DND-41 (cell line): ENCODE results near the gene KRTAP4-6.

Experiments used
- ATAC-seq: fragments of 200-7000 bp; cut with Tn5 transposase; 3 replicates; pipeline ENCODE4 v1.9.1; 2021; ENCODE audit warnings: low read depth; ENCODE audit not compliant: insufficient read depth
- DNase-seq: peaks from one replicate; pipeline ENCODE4 v3.0.0-alpha.2; 2020
- H2AFZ ChIP-seq: 2 replicates; pipeline ENCODE4 v1.6.0; 2012; ENCODE audit warnings: low read depth, low read length
- H3K27ac ChIP-seq: 2 replicates; pipeline ENCODE4 v1.5.1; 2012; ENCODE audit warnings: low read length, inconsistent platforms
- H3K27me3 ChIP-seq: fragments of 200-600 bp; sonication (generic); 2 replicates; pipeline ENCODE4 v1.6.0; 2012; ENCODE audit warnings: low read length, mild to moderate bottlenecking, inconsistent platforms; ENCODE audit not compliant: insufficient read depth, poor library complexity
- H3K36me3 ChIP-seq: 2 replicates; pipeline ENCODE4 v1.5.1; 2012; ENCODE audit warnings: low read length, inconsistent platforms; ENCODE audit not compliant: insufficient read depth
- H3K4me1 ChIP-seq: 2 replicates; pipeline ENCODE4 v1.5.1; 2012; ENCODE audit warnings: mild to moderate bottlenecking, low read length; ENCODE audit not compliant: insufficient read depth
- H3K4me2 ChIP-seq: 2 replicates; pipeline ENCODE4 v1.6.0; 2012; ENCODE audit warnings: mild to moderate bottlenecking, moderate library complexity, low read length, inconsistent platforms; ENCODE audit not compliant: insufficient read depth
- H3K4me3 ChIP-seq, 2 experiments: fragments of 200-600 bp in 1 of 2; shearing (Covaris generic) in 1 of 2; 2 replicates each; pipeline ENCODE4 v1.5.1; 2012 to 2016; ENCODE audit warnings: inconsistent platforms in 2 of 2, low read length in 2 of 2, mild to moderate bottlenecking in 2 of 2, low read depth in 1 of 2, moderate library complexity in 1 of 2
- H3K79me2 ChIP-seq: 2 replicates; pipeline ENCODE4 v1.6.0; 2012; ENCODE audit warnings: low read length, inconsistent platforms; ENCODE audit not compliant: insufficient read depth
- H3K9ac ChIP-seq: 2 replicates; pipeline ENCODE4 v1.6.0; 2012; ENCODE audit warnings: low read depth, mild to moderate bottlenecking, inconsistent platforms, low read length, moderate library complexity
- H3K9me3 ChIP-seq: 2 replicates; pipeline ENCODE4 v1.5.1; 2012; ENCODE audit warnings: low read length, moderate library complexity, mild to moderate bottlenecking, inconsistent platforms; ENCODE audit not compliant: insufficient read depth, severe bottlenecking
- H4K20me1 ChIP-seq: 2 replicates; pipeline ENCODE4 v1.6.0; 2012; ENCODE audit warnings: low read length; ENCODE audit not compliant: insufficient read depth
- EZH2 ChIP-seq: IDR thresholded peaks from 3 replicates; pipeline ENCODE4 v1.6.1; 2012; ENCODE audit warnings: borderline replicate concordance, low read depth, mild to moderate bottlenecking, moderate library complexity, low read length, inconsistent platforms; ENCODE audit not compliant: severe bottlenecking
- TF ChIP-seq, protein P1 (sequence below): IDR thresholded peaks from 2 replicates; pipeline ENCODE4 v1.5.1; 2012; ENCODE audit warnings: borderline replicate concordance, low read length, moderate library complexity, mild to moderate bottlenecking; ENCODE audit not compliant: poor library complexity, severe bottlenecking; ENCODE audit errors: extremely low read depth

KRTAP4-6 gene

DNA sequence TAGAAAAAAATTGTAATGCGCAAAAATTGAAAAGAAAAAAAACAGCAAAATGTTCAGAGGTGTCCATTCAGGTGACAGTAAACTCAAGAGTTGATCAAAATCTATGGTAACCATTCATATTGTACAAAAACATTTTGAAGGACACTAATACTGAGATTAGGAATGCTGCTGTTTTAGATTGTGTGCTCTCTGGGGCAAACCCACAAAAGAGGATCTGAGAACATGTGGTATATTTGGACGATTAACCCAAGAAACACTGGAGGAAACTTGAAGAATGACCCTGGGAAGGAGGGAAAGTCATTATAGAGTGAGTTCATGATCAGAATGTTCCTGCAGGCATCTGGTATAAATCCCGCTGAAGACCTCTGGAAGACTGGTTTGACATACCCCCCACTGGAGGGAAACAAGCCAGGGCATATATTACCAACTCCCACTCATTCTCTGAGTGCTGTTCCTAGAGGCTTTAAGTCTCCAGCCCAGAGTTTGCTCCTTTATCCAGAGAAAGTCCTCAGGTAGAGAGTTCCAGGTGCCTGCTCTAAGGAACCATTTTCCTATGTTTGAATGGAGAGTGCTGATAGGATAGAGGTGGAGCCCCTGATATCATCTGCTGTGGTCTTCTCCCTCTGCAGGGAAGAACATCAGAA is 36.5 kb upstream of the KRTAP4-6 start:
- Histone ChIP-seq H3K79me2 (no peaks in the 10 kb centered on the region), H4K20me1 (no peaks in the 10 kb centered on the region), H3K27me3 (peaks cover 15% of the 10 kb centered on the region), H3K9ac (no peak overlapping the region), H3K4me1 (no peaks in the 10 kb centered on the region), H3K36me3 (no peaks in the 10 kb centered on the region), H3K9me3 (no peaks in the 10 kb centered on the region), H3K27ac (no peak overlapping the region), H3K4me3 (no peak overlapping the region), H3K4me2 (no peak overlapping the region), H2AFZ (no peak overlapping the region)
- no peak for TF ChIP-seq EZH2
- TF ChIP-seq, protein P1, sequence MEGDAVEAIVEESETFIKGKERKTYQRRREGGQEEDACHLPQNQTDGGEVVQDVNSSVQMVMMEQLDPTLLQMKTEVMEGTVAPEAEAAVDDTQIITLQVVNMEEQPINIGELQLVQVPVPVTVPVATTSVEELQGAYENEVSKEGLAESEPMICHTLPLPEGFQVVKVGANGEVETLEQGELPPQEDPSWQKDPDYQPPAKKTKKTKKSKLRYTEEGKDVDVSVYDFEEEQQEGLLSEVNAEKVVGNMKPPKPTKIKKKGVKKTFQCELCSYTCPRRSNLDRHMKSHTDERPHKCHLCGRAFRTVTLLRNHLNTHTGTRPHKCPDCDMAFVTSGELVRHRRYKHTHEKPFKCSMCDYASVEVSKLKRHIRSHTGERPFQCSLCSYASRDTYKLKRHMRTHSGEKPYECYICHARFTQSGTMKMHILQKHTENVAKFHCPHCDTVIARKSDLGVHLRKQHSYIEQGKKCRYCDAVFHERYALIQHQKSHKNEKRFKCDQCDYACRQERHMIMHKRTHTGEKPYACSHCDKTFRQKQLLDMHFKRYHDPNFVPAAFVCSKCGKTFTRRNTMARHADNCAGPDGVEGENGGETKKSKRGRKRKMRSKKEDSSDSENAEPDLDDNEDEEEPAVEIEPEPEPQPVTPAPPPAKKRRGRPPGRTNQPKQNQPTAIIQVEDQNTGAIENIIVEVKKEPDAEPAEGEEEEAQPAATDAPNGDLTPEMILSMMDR, result no peak
- DNase-seq, result no peak
- ATAC-seq, result no peak

DNA sequence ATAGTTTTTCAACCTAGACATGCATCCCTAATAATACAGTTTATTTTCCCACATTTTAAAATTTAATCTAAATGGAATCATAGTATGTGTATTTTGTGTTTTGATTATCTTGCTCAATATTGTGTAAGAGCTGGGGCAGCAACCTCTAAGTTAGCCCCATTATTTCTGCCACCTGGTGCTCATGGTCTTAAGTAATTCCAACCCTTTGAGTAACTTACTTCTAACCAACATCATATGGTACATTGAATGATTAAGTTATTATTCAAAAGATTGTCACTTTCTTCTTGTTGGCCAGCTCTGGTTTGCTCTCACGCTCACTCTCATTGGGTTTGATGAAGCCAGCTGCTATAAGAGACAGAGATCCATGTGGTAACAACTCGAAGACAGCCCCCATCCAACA is 31.5 kb upstream of the KRTAP4-6 start:
- Histone ChIP-seq H3K36me3 (no peaks in the 10 kb centered on the region), H3K27ac (no peak overlapping the region), H2AFZ (no peak overlapping the region), H3K4me3 (no peak overlapping the region), H3K4me1 (no peaks in the 10 kb centered on the region), H3K9ac (no peak overlapping the region), H3K79me2 (no peaks in the 10 kb centered on the region), H4K20me1 (no peaks in the 10 kb centered on the region), H3K4me2 (no peak overlapping the region), H3K9me3 (no peaks in the 10 kb centered on the region), H3K27me3 (no peaks in the 10 kb centered on the region)
- ATAC-seq, result no peak
- TF ChIP-seq, protein P1, result no peak
- no peak for TF ChIP-seq EZH2
- DNase-seq, result no peak

DNA sequence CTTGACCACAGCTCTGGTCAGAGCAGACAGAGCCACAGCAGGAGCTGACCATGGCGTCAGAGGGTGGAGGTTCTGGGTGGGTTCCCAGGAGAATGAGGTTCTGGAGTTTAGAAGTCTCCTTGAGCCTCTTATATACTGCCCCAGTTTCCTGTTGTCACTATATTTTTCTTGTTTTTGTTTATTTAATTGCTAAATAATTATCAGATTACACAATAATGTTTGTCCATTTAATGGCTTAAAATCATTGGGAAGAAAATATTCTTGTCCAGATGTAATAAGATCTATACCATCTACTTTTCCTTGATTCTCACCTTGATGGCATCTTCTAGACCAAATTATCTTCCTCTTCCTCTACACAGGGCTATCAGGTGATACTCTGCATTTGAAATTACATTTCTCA is 27.8 kb upstream of the KRTAP4-6 start, which contains the start of gene KRTAP4-3:
Gene KRTAP4-3 (minus strand): TSS at position 101 of the 400 bp plus-strand sequence. CDS start 49 bp downstream, at position 52.
- ATAC-seq, result no peak
- Histone ChIP-seq H4K20me1 (no peaks in the 10 kb centered on the region), H3K9me3 (no peaks in the 10 kb centered on the region), H3K4me1 (no peaks in the 10 kb centered on the region), H3K4me2 (no peak within 1 kb of the TSS), H3K4me3 (no peak within 1 kb of the TSS), H3K36me3 (no peaks in the 10 kb centered on the region), H3K9ac (no peak within 1 kb of the TSS), H2AFZ (no peak within 1 kb of the TSS), H3K27me3 (no peaks in the 10 kb centered on the region), H3K27ac (no peak within 1 kb of the TSS), H3K79me2 (no peaks in the 10 kb centered on the region)
- TF ChIP-seq EZH2, result no peak
- TF ChIP-seq, protein P1, result no peak
- no peak for DNase-seq

DNA sequence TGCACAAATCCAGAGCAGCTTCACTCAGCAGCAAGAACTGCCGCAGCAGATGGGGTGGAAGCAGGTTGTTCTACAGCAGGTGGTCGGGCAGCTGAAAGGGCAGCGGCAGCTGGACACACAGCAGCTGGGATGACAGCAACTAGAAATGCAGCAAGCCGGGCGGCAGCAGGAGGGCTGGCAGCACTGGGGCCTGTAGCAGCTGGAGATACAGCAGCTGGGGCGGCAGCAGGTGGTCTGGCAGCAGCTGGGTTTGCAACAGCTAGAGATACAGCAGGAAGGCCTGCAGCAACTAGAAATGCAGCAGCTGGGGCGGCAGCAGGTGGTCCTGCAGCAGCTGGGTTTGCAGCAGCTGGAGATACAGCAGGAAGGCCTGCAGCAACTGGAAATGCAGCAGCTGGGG is 27.2 kb upstream of the KRTAP4-6 start:
- Histone ChIP-seq H3K27me3 (no peaks in the 10 kb centered on the region), H3K36me3 (no peaks in the 10 kb centered on the region), H3K27ac (no peak overlapping the region), H3K9me3 (no peaks in the 10 kb centered on the region), H3K79me2 (no peaks in the 10 kb centered on the region), H3K4me1 (no peaks in the 10 kb centered on the region), H3K4me3 (no peak overlapping the region), H3K9ac (no peak overlapping the region), H3K4me2 (no peak overlapping the region), H4K20me1 (no peaks in the 10 kb centered on the region), H2AFZ (no peak overlapping the region)
- no peak for ATAC-seq
- TF ChIP-seq EZH2, result no peak
- TF ChIP-seq, protein P1, result no peak
- no peak for DNase-seq
